Natural killer cell (primary cell): ENCODE results near the gene RPIA. TPM values are rescaled to one million over a fixed set of nuclear protein-coding genes. Genes with fewer than 3 reads are reported as not detected.

Experiments used
- ATAC-seq, 3 donors: fragments of 150-1000 bp in 2 of 3; fragments of 200-7000 bp in 1 of 3; cut with Tn5 transposase; 1 replicate in 1 of 3; 2 replicates in 2 of 3; pipeline ENCODE4 v1.10.0; 2021; ENCODE audit warnings: mild to moderate bottlenecking in 2 of 3, moderate library complexity in 2 of 3
- DNase-seq, 2 donors: peaks; one replicate each; pipeline versions ENCODE4 v3.0.0 to v3.0.0-alpha.2; 2013 to 2021; ENCODE audit warnings: mixed read lengths in 1 of 2
- H3K27ac ChIP-seq: one replicate; pipeline ENCODE4 v1.5.1; 2013; ENCODE audit warnings: mild to moderate bottlenecking, low read length
- H3K27me3 ChIP-seq: one replicate; pipeline ENCODE4 v1.6.1; 2013; ENCODE audit warnings: low read length; ENCODE audit not compliant: control insufficient read depth, insufficient read depth
- H3K36me3 ChIP-seq: one replicate; pipeline ENCODE4 v1.6.1; 2013; ENCODE audit warnings: low read length; ENCODE audit not compliant: control insufficient read depth, insufficient read depth
- H3K4me1 ChIP-seq: one replicate; pipeline ENCODE4 v1.6.1; 2013; ENCODE audit warnings: low read length; ENCODE audit not compliant: control insufficient read depth, insufficient read depth
- H3K4me3 ChIP-seq: one replicate; pipeline ENCODE4 v1.5.1; 2013; ENCODE audit warnings: low read length
- H3K9me3 ChIP-seq: one replicate; pipeline ENCODE4 v1.6.1; 2013; ENCODE audit warnings: low read length; ENCODE audit not compliant: control insufficient read depth, insufficient read depth
- H3K27ac Mint-ChIP-seq, 2 donors: one replicate each; pipeline ENCODE4 v1.8.0; 2022; ENCODE audit warnings: mild to moderate bottlenecking in 2 of 2, mixed read lengths in 2 of 2, moderate library complexity in 1 of 2
- H3K27me3 Mint-ChIP-seq, 2 donors: one replicate each; pipeline ENCODE4 v1.8.0; 2022; ENCODE audit warnings: low read depth in 2 of 2, mixed read lengths in 2 of 2
- H3K36me3 Mint-ChIP-seq: one replicate; pipeline ENCODE4 v1.8.0; 2022; ENCODE audit warnings: mixed read lengths
- H3K4me1 Mint-ChIP-seq, 2 donors: one replicate each; pipeline ENCODE4 v1.8.0; 2022; ENCODE audit warnings: mixed read lengths in 2 of 2
- H3K4me3 Mint-ChIP-seq: one replicate; pipeline ENCODE4 v1.8.0; 2022; ENCODE audit warnings: mild to moderate bottlenecking, moderate library complexity, mixed read lengths
- H3K9me3 Mint-ChIP-seq, 2 donors: one replicate each; pipeline ENCODE4 v1.8.0; 2022; ENCODE audit warnings: mixed read lengths in 2 of 2
- CTCF ChIP-seq: fragments of 200-600 bp; IDR thresholded peaks from one replicate; pipeline ENCODE4 v1.8.0; 2022; ENCODE audit warnings: antibody characterized with exemption
- WGBS: methylation state at CpG from one replicate; pipeline ENCODE4 v1.1.7; 2013; ENCODE audit warnings: missing lambda C conversion rate; ENCODE audit not compliant: insufficient coverage; 5-methylcytosine and 5-hydroxymethylcytosine counted together
- intact Hi-C: fragments of 100-400 bp; cut with micrococcal nuclease; formaldehyde crosslinking; loops from one replicate; pipeline ENCODE4 v1.14.2; 2022
- total RNA-seq, 4 donors: library from RNA; stranded (reverse); fragments of 120-200 nt in 1 of 4; gene quantifications; one replicate each; pipeline versions ENCODE4 v1.2.3 to v1.2.4, GENCODE V29; 2013 to 2022

Gene RPIA
- total RNA-seq, 3 donors from 2014 or later (not counting 1 experiment from before 2014, with no cell fraction given) = 21.4 to 24.1 (median 22.4) TPM

GRCh38 chr2:88698027-88698413 is 6.5 kb downstream of the RPIA start:
- H3K36me3 Mint-ChIP-seq = no peaks in the 10 kb centered on the region
- Histone ChIP-seq H3K4me1 (no peaks in the 10 kb centered on the region), H3K4me3 (no peak overlapping the region), H3K36me3 (peaks cover 5% of the 10 kb centered on the region), H3K27ac (no peak overlapping the region), H3K9me3 (no peaks in the 10 kb centered on the region), H3K27me3 (no peaks in the 10 kb centered on the region)
- no peak for TF ChIP-seq CTCF
- H3K9me3 Mint-ChIP-seq = no peaks in the 10 kb centered on the region
- no peak for DNase-seq
- ATAC-seq = no peak
- H3K4me3 Mint-ChIP-seq = no peak overlapping the region
- 96% methylated on average over 2 of the region's 2 CpGs for WGBS
- no peaks in the 10 kb centered on the region for H3K27me3 Mint-ChIP-seq
- peaks cover 23 to 29% of the 10 kb centered on the region in 2 donors for H3K4me1 Mint-ChIP-seq
- H3K27ac Mint-ChIP-seq = no peak overlapping the region
- intact Hi-C loops = no loop called here

GRCh38 chr2:88698498-88699233 is 7.2 kb downstream of the RPIA start:
- Mint-ChIP-seq H3K9me3 (no peaks in the 10 kb centered on the region), H3K27ac (no peak overlapping the region)
- TF ChIP-seq CTCF = no peak

GRCh38 chr2:88707003-88707402 is 15.5 kb downstream of the RPIA start:
- Histone ChIP-seq H3K4me1 (no peaks in the 10 kb centered on the region), H3K9me3 (no peaks in the 10 kb centered on the region), H3K36me3 (peaks cover 9% of the 10 kb centered on the region), H3K27ac (no peak overlapping the region), H3K27me3 (no peaks in the 10 kb centered on the region), H3K4me3 (no peak overlapping the region)
- Mint-ChIP-seq H3K27me3 (no peaks in the 10 kb centered on the region), H3K36me3 (peaks cover 9% of the 10 kb centered on the region), H3K9me3 (no peaks in the 10 kb centered on the region), H3K4me1 (peaks cover 11 to 12% of the 10 kb centered on the region in 2 donors), H3K27ac (no peak overlapping the region), H3K4me3 (no peak overlapping the region)
- ATAC-seq (no peak), DNase-seq (no peak)
- no peak for TF ChIP-seq CTCF
- WGBS = 100% methylated on average over 1 of the region's 2 CpGs
- intact Hi-C loops = no loop called here

More at GRCh38 chr2:88698498-88699233, 7.2 kb downstream of the RPIA start:
- intact Hi-C loops = no loop called here
- peaks cover 10% of the 10 kb centered on the region for H3K36me3 ChIP-seq
- peaks cover 2% of the 10 kb centered on the region for H3K36me3 Mint-ChIP-seq
- H3K4me1 ChIP-seq = no peaks in the 10 kb centered on the region
- H3K27ac ChIP-seq = no peak overlapping the region
- no peaks in the 10 kb centered on the region for H3K27me3 Mint-ChIP-seq
- H3K9me3 ChIP-seq = no peaks in the 10 kb centered on the region
- H3K4me3 ChIP-seq = no peak overlapping the region
- H3K27me3 ChIP-seq = no peaks in the 10 kb centered on the region
- ATAC-seq = no peak
- peaks cover 16 to 29% of the 10 kb centered on the region in 2 donors for H3K4me1 Mint-ChIP-seq
- 98% methylated on average over 3 of the region's 3 CpGs for WGBS
- DNase-seq = no peak
- H3K4me3 Mint-ChIP-seq = no peak overlapping the region

- H3K4me3 ChIP-seq = no peak overlapping the region
- Mint-ChIP-seq H3K4me3 (no peak overlapping the region), H3K9me3 (no peaks in the 10 kb centered on the region), H3K36me3 (peaks cover 2% of the 10 kb centered on the region), H3K27ac (no peak overlapping the region), H3K4me1 (peaks cover 11 to 12% of the 10 kb centered on the region in 2 donors), H3K27me3 (no peaks in the 10 kb centered on the region)
- DNase-seq (no peak), ATAC-seq (no peak)
- TF ChIP-seq CTCF = no peak
- intact Hi-C loops = no loop called here
- H3K9me3 ChIP-seq = no peaks in the 10 kb centered on the region
- 98% methylated on average over 3 of the region's 4 CpGs for WGBS
- H3K4me1 ChIP-seq = no peaks in the 10 kb centered on the region
- H3K27me3 ChIP-seq = no peaks in the 10 kb centered on the region
- H3K36me3 ChIP-seq = no peaks in the 10 kb centered on the region
- H3K27ac ChIP-seq = no peak overlapping the region
These were observed 17.7 kb downstream of the RPIA start for GRCh38 chr2:88709181-88709631.
